Measurements from ENCODE around the gene LUZP4. TPM values are rescaled to one million over a fixed set of nuclear protein-coding genes. Genes with fewer than 3 reads are reported as not detected.
"Not testable (repeated sequence)": the region's sequence is repeated elsewhere in the genome, so short reads cannot be mapped to it uniquely, and the experiment has no call there.

LUZP4 gene
- total RNA-seq, 4 donors from 2014 or later, result not detected

DNA sequence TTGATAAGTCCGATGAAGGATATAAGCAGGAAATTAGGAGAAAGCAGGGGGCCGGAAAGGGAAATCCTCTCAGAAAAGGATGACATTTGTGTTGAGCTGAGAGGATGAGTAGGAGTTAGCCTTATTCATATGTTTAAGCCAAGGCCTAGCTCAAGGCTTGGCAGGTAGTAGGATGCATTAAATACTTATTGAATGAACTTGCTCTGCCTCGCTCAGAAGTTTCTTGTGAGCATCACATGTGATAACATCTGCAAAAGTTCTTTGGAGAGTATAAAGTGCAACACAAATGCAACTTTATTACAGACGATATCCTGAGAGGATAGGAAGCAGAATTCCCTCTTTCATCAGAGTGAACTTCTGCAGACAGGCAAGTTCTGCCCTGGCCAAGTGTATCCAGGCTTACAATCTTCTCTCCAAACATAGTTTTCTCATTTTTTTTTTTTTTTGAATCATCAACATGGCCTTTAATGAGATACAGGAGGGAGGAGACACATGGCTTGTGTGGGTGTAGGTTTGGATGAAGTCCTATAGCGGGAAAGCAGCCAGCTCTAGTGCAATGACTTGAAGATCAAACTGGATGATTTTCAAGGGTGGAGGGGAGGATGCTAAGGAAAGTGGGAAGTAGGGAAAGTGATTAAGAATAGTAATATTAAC, 48.1 kb downstream of the LUZP4 start:
- no peak overlapping the region for H3K4me3 ChIP-seq (ENCODE audit: low read depth, poor library complexity, severe bottlenecking)
- TF ChIP-seq POLR2A (IDR thresholded peaks at IDR 0.05), result no peak
- TF ChIP-seq, protein P1, sequence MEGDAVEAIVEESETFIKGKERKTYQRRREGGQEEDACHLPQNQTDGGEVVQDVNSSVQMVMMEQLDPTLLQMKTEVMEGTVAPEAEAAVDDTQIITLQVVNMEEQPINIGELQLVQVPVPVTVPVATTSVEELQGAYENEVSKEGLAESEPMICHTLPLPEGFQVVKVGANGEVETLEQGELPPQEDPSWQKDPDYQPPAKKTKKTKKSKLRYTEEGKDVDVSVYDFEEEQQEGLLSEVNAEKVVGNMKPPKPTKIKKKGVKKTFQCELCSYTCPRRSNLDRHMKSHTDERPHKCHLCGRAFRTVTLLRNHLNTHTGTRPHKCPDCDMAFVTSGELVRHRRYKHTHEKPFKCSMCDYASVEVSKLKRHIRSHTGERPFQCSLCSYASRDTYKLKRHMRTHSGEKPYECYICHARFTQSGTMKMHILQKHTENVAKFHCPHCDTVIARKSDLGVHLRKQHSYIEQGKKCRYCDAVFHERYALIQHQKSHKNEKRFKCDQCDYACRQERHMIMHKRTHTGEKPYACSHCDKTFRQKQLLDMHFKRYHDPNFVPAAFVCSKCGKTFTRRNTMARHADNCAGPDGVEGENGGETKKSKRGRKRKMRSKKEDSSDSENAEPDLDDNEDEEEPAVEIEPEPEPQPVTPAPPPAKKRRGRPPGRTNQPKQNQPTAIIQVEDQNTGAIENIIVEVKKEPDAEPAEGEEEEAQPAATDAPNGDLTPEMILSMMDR (IDR thresholded peaks at IDR 0.05), result no peak
- intact Hi-C loops (cut with DNase I; ENCODE audit: low total_unique reads), result no loop called here
- no peak for DNase-seq (ENCODE audit: low spot score in 2 of 2)
- WGBS, 2 donors, result 29 to 41% methylated on average over 5 of the region's 5 CpGs

DNA sequence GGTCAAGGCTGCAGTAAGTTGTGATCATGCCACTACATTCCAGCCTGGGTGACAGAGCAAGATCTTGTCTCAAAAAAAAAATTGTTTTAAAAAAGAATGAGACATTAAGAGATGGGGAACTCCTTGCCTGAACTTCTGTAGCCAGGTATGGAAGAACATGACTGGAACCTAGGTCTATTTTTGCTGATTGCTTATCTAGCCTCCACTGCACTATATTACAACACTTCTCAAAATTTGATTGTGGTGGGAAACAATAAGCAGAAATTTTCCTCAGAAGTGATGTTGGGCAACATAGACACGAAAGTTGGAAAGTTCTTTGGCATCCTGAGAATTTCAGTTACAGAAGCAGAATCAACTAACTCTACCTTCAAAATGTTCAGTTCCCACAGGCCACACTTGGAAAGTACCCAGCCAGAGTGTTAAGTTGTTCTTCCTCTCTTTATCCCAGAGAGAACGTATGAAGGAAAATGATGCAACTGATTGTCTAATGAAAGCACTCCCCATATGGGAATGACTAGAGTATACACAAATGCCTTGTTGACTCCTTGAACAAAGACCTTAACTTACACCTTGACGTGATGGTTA, 50.0 kb downstream of the LUZP4 start:
- H3K4me3 ChIP-seq (ENCODE audit: low read depth, poor library complexity, severe bottlenecking), result no peak overlapping the region
- intact Hi-C loops (cut with DNase I; ENCODE audit: low total_unique reads), result no loop called here
- DNase-seq (ENCODE audit: low spot score in 2 of 2), result no peak
- TF ChIP-seq, protein P1 (IDR thresholded peaks at IDR 0.05), result no peak
- WGBS, 2 donors, result 54 to 73% methylated on average over 2 to 3 of the region's 3 CpGs

- 72 to 100% methylated on average over 1 of the region's 1 CpG for WGBS, 2 donors
- TF ChIP-seq POLR2A (IDR thresholded peaks at IDR 0.05), result no peak
- TF ChIP-seq, protein P1 (IDR thresholded peaks at IDR 0.05), result no peak
- DNase-seq (ENCODE audit: low spot score in 2 of 2), result no peak
- intact Hi-C loops (cut with DNase I; ENCODE audit: low total_unique reads), result no loop called here
- no peak overlapping the region for H3K4me3 ChIP-seq (ENCODE audit: low read depth, poor library complexity, severe bottlenecking)
These were observed 51.9 kb downstream of the LUZP4 start for GRCh38 chrX:115341421-115341820.

- TF ChIP-seq, protein P1 (IDR thresholded peaks at IDR 0.05), result no peak
- TF ChIP-seq POLR2A (IDR thresholded peaks at IDR 0.05), result no peak
- peak; percentile 82 to 96 for DNase-seq (ENCODE audit: low spot score in 2 of 2)
- intact Hi-C loops (cut with DNase I; ENCODE audit: low total_unique reads), result no loop called here
- no peak overlapping the region for H3K4me3 ChIP-seq (ENCODE audit: low read depth, poor library complexity, severe bottlenecking)
- 18 to 39% methylated on average over 3 of the region's 3 CpGs for WGBS, 2 donors
These were observed 55.5 kb downstream of the LUZP4 start for GRCh38 chrX:115344885-115345614.

DNA sequence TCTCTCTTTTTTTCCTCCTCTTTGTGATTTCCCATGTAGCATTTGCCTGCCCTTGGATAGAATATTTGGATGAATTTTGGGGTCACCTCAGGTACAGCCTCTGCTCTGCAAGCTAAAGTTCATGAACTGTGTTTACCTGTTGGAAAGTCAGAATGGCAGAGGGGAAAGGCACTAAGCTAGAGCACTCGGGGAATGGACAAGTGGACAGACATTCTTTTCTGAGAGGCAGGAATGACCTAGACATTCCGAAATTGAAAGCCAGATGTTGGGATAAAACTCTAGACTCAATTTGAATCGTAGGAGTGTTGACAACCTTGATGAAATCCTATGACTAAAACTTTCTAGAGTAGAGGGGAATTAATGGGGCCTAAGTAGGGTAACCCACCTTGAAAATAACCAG, 56.1 kb downstream of the LUZP4 start:
- 24 to 39% methylated on average over 3 of the region's 3 CpGs for WGBS, 2 donors
- no peak for TF ChIP-seq POLR2A (IDR thresholded peaks at IDR 0.05)
- TF ChIP-seq, protein P1 (IDR thresholded peaks at IDR 0.05), result no peak
- intact Hi-C loops (cut with DNase I; ENCODE audit: low total_unique reads), result no loop called here
- DNase-seq (ENCODE audit: low spot score in 2 of 2), result no peak
- H3K4me3 ChIP-seq (ENCODE audit: low read depth, poor library complexity, severe bottlenecking), result no peak overlapping the region

DNA sequence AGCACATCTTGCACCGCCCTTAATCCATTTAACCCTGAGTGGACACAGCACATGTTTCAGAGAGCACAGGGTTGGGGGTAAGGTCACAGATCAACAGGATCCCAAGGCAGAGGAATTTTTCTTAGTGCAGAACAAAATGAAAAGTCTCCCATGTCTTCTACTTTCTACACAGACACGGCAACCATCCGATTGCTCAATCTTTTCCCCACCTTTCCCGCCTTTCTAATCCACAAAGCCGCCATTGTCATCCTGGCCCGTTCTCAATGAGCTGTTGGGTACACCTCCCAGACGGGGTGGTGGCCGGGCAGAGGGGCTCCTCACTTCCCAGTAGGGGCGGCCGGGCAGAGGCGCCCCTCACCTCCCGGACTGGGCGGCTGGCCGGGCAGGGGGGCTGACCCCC, 57.2 kb downstream of the LUZP4 start:
- H3K4me3 ChIP-seq (ENCODE audit: low read depth, poor library complexity, severe bottlenecking); intact Hi-C loops (cut with DNase I; ENCODE audit: low total_unique reads); DNase-seq (ENCODE audit: low spot score in 2 of 2): not testable (repeated sequence)
- WGBS, 2 donors, result 83 to 96% methylated on average over 4 to 7 of the region's 14 CpGs
